PC-3 (cell line): ENCODE data around the gene PGM2L1. TPM values are rescaled to one million over a fixed set of nuclear protein-coding genes. Genes with fewer than 3 reads are reported as not detected.

Experiments
- ATAC-seq: fragments of 200-7000 bp; cut with Tn5 transposase; 2 replicates; pipeline ENCODE4 v1.9.1; 2020; ENCODE audit warnings: mild to moderate bottlenecking, moderate library complexity
- BruUV-seq: library from RNA; stranded (reverse); fragments of 400-500 nt; replicated peaks from 2 replicates; lab custom pipeline; 2021; lab: Mats Ljungman, UMichigan
- CTCF ChIA-PET: fragments of 300-600 bp; sonication (Branson Sonifier 250); formaldehyde crosslinking; loops from one replicate; lab custom pipeline; 2022; ENCODE audit warnings: antibody characterized with exemption; lab: Charles Lee
- POLR2A ChIA-PET: fragments of 300-600 bp; sonication (Branson Sonifier 250); formaldehyde crosslinking; loops from one replicate; lab custom pipeline; 2022; ENCODE audit warnings: antibody characterized with exemption; ENCODE audit not compliant: unreplicated experiment; lab: Charles Lee
- DNase-seq: peaks from one replicate; pipeline ENCODE4 v3.0.0-alpha.2; 2015
- H2AFZ ChIP-seq: fragments of 300-600 bp; sonication (generic); 2 replicates; pipeline ENCODE4 v1.6.0; 2016; ENCODE audit warnings: antibody characterized with exemption, low read length
- H3F3A ChIP-seq: fragments of 300-600 bp; sonication (generic); one replicate; pipeline ENCODE4 v1.6.0; 2017; ENCODE audit warnings: antibody characterized with exemption, low read length, control low read depth, mild to moderate bottlenecking; ENCODE audit not compliant: unreplicated experiment
- H3K27ac ChIP-seq: fragments of 300-600 bp; sonication (generic); 2 replicates; pipeline ENCODE4 v1.5.1; 2016; ENCODE audit warnings: mild to moderate bottlenecking, low read length
- H3K27me3 ChIP-seq: fragments of 300-600 bp; sonication (generic); 2 replicates; pipeline ENCODE4 v1.6.1; 2016; ENCODE audit warnings: low read length, mixed read lengths
- H3K36me3 ChIP-seq: fragments of 300-600 bp; sonication (generic); 2 replicates; pipeline ENCODE4 v1.6.1; 2016; ENCODE audit warnings: low read depth, mixed run types, low read length, mixed read lengths
- H3K4me1 ChIP-seq: fragments of 300-600 bp; sonication (generic); 2 replicates; pipeline ENCODE4 v1.5.1; 2016; ENCODE audit warnings: low read length; ENCODE audit not compliant: insufficient read depth
- H3K4me2 ChIP-seq: fragments of 300-600 bp; sonication (generic); 2 replicates; pipeline ENCODE4 v1.6.0; 2016; ENCODE audit warnings: low read length
- H3K4me3 ChIP-seq: fragments of 300-600 bp; sonication (generic); 2 replicates; pipeline ENCODE4 v1.5.1; 2016; ENCODE audit warnings: mild to moderate bottlenecking, low read length, mixed read lengths
- H3K79me2 ChIP-seq: fragments of 300-600 bp; sonication (generic); 2 replicates; pipeline ENCODE4 v1.6.1; 2017; ENCODE audit warnings: low read length, mixed read lengths
- H3K9ac ChIP-seq: fragments of 300-600 bp; sonication (generic); 2 replicates; pipeline ENCODE4 v1.6.0; 2016; ENCODE audit warnings: mild to moderate bottlenecking, low read length
- H3K9me2 ChIP-seq: fragments of 300-600 bp; sonication (generic); replicated peaks from 2 replicates; pipeline ENCODE4 v1.6.1; 2016; ENCODE audit warnings: mixed run types, low read length, mixed read lengths
- H3K9me3 ChIP-seq: fragments of 300-600 bp; sonication (generic); 2 replicates; pipeline ENCODE4 v1.6.1; 2016; ENCODE audit warnings: low read length, mixed read lengths
- H4K20me1 ChIP-seq: fragments of 300-600 bp; sonication (generic); 2 replicates; pipeline ENCODE4 v1.6.1; 2016; ENCODE audit warnings: low read length, mixed read lengths
- CTCF ChIP-seq: fragments of 300-600 bp; sonication (generic); conservative IDR thresholded peaks from 2 replicates; pipeline ENCODE4 v1.5.1; 2017; ENCODE audit warnings: antibody characterized with exemption, low read depth, mild to moderate bottlenecking, low read length
- EZH2 ChIP-seq: fragments of 300-600 bp; sonication (generic); IDR thresholded peaks from one replicate; pipeline ENCODE4 v1.6.1; 2017; ENCODE audit warnings: antibody characterized with exemption, mild to moderate bottlenecking, low read length; ENCODE audit not compliant: unreplicated experiment
- EZH2phosphoT487 ChIP-seq: fragments of 300-600 bp; sonication (generic); IDR thresholded peaks from 2 replicates; pipeline ENCODE4 v1.6.1; 2018; ENCODE audit warnings: mild to moderate bottlenecking, antibody characterized with exemption, low read length, borderline replicate concordance
- intact Hi-C: fragments of 100-400 bp; cut with micrococcal nuclease; formaldehyde crosslinking; loops from 2 replicates; pipeline ENCODE4 v1.9.0; 2023
- total RNA-seq: library from RNA; depleted of rRNA; stranded (reverse); fragments of >200 nt; gene quantifications from 2 replicates; pipeline ENCODE4 v1.2.3, GENCODE V29; 2014

PGM2L1 gene
- total RNA-seq, 1 experiment from 2014 or later: 1.9 TPM

DNA sequence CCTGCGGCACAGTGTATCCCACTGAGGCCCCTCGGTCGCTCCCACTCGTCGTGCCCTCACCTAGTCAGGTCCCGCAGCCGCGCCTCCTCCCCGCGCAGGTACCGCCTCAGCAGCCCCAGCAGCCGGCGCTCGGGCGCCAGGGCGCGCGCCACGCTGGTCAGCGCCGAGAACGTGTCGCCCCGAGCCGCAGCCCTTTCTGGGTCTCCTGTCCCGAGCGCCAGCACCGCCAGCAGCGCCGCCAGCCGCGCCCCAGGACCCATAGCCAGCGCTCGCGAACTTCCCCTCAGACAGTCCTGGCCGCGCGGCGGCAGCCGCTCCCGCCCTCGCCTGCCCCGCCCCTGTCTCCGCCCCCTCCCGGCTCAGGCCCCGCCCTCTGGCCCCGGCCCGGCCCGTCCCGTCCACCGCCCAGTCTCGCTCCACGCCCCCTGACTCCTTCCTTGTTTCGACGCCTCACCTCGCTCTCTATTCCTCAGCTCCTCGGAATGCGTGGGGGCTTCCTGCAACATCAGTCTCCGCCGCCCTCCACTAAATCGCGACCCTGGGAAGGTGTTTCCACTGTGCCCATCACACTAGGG lies 86.8 kb downstream of the PGM2L1 start, which contains the start of gene P4HA3:
P4HA3 (minus strand) TSS at position 289 of the 575 bp plus-strand sequence; CDS start at position 260, 29 bp downstream.
- POLR2A ChIA-PET: interaction anchor here (0.7 kb wide), 1 partner anchor 31 kb away, joined by 4 read pairs; no protein-coding TSS in a partner anchor
- H3K9me2 ChIP-seq: no peaks in the 10 kb centered on the region
- H3K36me3 ChIP-seq: peaks cover under 1% of the 10 kb centered on the region; the same call in 1 of the 2 replicates
- H3K4me2 ChIP-seq: peak within 1 kb of the TSS; percentile 87
- H3K4me1 ChIP-seq: peaks cover 10% of the 10 kb centered on the region; the same call in 1 of the 2 replicates
- peak; percentile 97 for ATAC-seq
- peaks cover 3% of the 10 kb centered on the region for H3K9me3 ChIP-seq
- peak within 1 kb of the TSS; percentile 74 for H3K4me3 ChIP-seq
- DNase-seq: peak; percentile 67
- no peaks in the 10 kb centered on the region for H3K79me2 ChIP-seq
- no peaks in the 10 kb centered on the region for H4K20me1 ChIP-seq
- peak within 1 kb of the TSS; percentile 61 for H3K9ac ChIP-seq
- H2AFZ ChIP-seq: peak within 1 kb of the TSS; percentile 85
- H3K27ac ChIP-seq: no peak within 1 kb of the TSS
- BruUV-seq: no TSS peak
- H3K27me3 ChIP-seq: no peaks in the 10 kb centered on the region
- no peaks in the 10 kb centered on the region for H3F3A ChIP-seq
- TF ChIP-seq CTCF: peak; percentile 44
- TF ChIP-seq EZH2: no peak
- CTCF ChIA-PET: no interaction called here
- intact Hi-C loops: no loop called here

- ATAC-seq: peak; percentile 6; the same call in 1 of the 2 replicates
- H3K9ac ChIP-seq: peak overlapping the region; percentile 61
Observed at GRCh38 chr11:74310857-74311256, 87.4 kb downstream of the PGM2L1 start.

More at GRCh38 chr11:74310857-74311256, 87.4 kb downstream of the PGM2L1 start:
- Histone ChIP-seq H3K9me2 (no peaks in the 10 kb centered on the region), H3K79me2 (no peaks in the 10 kb centered on the region), H3K4me3 (peak overlapping the region; percentile 74), H3K36me3 (no peaks in the 10 kb centered on the region), H3K9me3 (no peaks in the 10 kb centered on the region), H3K27ac (no peak overlapping the region), H3F3A (no peaks in the 10 kb centered on the region), H4K20me1 (no peaks in the 10 kb centered on the region), H3K27me3 (no peaks in the 10 kb centered on the region), H3K4me1 (peaks cover 10% of the 10 kb centered on the region; the same call in 1 of the 2 replicates), H2AFZ (peak overlapping the region; percentile 85), H3K4me2 (peak overlapping the region; percentile 87)
- no TSS peak for BruUV-seq
- DNase-seq: no peak
- ChIA-PET POLR2A (no interaction called here), CTCF (no interaction called here)
- TF ChIP-seq EZH2phosphoT487: no peak
- no peak for TF ChIP-seq EZH2
- no peak for TF ChIP-seq CTCF
- intact Hi-C loops: no loop called here
